ENCODE results near the gene TTC7B.
"Not testable (repeated sequence)": the region's sequence is repeated elsewhere in the genome, so short reads cannot be mapped to it uniquely, and the experiment has no call there.

The TTC7B gene

GRCh38 chr14:90815822-90816662 lies at the start of gene TTC7B:
Gene TTC7B, minus strand, starts transcription at chr14:90816430. Its CDS starts 135 bp downstream, at chr14:90816295.
- no peak for DNase-seq

GRCh38 chr14:90864741-90865140 lies 48.5 kb upstream of the TTC7B start:
- DNase-seq, result no peak

DNA sequence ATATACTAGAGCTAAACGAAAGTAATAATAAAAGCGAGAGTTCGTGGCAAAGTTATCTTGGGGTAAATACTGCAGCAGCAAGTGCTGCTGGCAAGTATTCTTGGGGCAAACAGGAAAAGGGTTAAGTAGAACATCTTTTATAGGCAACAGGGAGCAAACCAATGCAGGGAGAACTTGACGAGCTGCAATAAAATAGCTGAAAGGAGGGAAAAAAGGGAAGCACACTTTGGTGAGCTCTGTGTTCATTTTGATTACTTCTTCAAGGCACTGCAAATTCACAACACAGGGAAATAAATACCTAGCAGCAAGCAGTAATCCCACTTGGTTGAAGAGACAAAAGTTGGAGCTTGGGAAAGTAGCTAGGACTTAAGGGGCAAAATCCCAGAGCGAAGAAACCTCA lies 42.3 kb upstream of the TTC7B start:
- DNase-seq, result no peak

- no peak for DNase-seq
Measured at GRCh38 chr14:90857866-90858265, 41.6 kb upstream of the TTC7B start.

DNA sequence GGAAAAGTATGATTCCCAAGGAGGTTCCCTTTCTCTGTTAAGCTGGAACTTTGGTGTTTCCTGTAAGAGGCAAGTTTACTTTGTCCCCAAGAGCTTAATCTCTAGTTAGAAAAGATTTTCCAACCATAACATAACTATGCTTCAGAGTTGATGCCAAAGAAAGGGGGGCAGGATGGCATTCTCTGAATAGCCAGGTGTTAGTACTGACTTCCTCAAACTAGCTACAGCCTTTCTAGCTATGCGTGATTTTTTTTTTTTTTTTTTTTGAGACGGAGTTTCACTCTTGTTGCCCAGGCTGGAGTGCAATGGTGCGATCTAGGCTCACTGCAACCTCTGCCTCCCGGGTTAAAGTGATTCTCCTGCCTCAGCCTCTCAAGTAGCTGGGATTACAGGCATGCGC lies 39.9 kb upstream of the TTC7B start:
- not testable (repeated sequence) for DNase-seq

DNA sequence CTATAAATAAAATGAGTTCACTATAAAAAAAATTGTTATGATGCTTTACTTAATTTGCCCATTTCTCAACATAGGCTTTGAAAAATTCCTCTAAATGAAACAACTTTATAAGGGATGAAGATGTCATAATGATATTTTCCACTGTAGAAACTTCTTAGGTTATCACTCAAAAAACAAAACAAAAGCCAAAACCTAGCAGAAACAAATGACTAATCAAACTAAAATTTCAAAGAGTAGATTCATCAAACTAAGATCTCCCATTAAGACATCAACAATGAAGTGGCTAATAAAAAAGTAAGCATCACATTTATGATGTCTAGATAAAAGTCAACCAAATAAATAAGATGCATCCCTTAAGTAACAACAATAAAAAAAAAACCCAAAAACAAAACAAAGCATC lies 36.9 kb upstream of the TTC7B start:
- DNase-seq, result no peak

GRCh38 chr14:90851327-90852036 lies 35.3 kb upstream of the TTC7B start:
- DNase-seq, result no peak

- no peak for DNase-seq
Measured at GRCh38 chr14:90850487-90850886, 34.3 kb upstream of the TTC7B start.

GRCh38 chr14:90849787-90850444 lies 33.7 kb upstream of the TTC7B start:
- no peak for DNase-seq

DNA sequence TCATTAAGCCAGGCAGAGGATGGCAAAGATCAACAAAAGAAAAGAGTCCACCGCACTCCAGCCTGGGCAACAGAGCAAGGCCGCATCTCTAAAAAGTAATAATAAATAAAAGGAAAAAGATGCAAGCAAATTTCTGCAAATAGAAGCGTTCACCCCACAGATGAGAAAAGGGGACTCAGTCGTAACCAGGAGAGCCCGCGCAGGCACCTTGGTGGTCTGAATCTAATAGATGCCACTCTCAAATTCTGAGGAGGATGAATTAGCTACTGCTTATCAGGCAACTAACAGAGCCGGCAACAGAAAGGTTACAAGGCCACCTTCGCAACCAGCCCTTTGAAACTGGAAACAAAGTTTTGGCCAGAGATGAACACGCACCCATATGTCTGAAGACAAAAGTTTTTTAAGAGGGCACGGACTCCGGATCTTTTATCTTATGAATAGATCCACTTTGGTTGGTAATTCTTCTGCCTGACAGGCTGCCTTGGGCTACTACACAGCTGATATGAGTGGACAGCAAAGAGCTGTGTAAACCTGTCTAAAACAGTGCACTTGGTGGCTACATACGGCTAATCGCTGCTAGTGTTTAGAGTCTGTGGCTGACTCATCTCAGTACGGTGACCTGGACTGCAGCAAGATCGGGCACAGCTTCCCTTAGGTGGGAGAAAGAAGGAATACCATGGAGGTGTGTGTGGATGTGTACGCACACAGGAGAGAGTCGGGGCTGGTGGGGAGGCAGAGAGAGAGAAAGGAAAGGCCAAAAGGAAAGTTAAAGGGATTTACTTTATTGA lies 32.9 kb upstream of the TTC7B start:
- no peak for DNase-seq

DNA sequence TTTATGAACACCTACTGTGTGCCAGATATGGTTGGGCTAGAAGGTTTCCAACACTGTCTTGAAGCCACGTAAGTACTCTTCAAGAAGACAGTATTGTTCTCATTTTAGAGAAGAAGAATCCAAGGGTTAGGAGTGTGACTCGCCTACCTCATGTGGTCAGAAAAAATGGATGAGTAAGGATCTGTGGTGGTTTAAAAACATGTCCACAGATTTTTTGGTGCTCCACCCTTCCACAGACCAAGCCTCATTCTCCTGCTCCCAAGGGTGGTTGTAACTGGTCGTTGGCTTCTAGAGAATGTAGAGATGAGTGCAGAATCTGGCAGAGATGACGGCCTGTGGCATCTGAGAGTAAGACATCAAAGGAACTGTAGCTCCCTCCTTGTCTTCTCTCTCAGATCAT lies 30.3 kb upstream of the TTC7B start:
- no peak for DNase-seq

DNA sequence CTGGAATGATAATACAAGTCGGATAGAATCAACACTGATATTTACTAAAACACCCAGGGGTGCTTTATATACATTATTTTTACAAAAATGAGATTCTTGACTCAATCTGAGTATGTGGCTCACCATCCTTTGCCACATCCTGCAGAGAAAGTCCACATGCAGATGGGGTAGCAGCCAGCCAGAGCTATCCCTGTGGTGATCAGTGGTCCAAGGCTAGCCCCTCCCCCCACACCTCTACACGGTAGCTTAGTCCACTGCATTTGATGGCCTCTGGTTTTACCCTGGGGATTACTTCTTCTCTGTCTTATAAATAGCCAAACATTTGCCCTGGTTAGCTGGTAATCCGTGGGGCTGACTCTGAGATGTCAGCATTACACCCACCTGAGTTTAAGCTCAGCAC lies 28.1 kb upstream of the TTC7B start:
- no peak for DNase-seq

- DNase-seq, result no peak
Measured at GRCh38 chr14:90842726-90843125, 26.5 kb upstream of the TTC7B start.

DNA sequence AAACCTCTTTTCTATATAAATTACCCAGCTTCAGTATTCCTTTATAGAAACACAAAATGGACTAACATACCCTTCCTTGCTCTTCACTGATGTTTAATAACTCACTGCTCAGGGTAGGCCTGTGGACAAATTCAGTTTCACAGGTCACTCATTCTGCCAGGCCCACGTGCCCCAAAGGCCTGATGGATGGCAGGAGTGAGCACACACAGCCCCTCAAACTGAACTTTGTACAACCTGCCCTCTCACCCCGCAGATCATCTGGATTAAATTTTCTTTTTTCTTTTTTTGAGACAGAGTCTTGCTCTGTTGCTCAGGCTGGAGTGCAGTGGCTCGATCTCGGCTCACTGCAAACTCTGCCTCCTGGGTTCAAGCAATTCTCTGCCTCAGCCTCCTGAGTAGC lies 24.4 kb upstream of the TTC7B start:
- DNase-seq, result not testable (repeated sequence)

- DNase-seq, result no peak
Measured at GRCh38 chr14:90839889-90840266, 23.6 kb upstream of the TTC7B start.

DNA sequence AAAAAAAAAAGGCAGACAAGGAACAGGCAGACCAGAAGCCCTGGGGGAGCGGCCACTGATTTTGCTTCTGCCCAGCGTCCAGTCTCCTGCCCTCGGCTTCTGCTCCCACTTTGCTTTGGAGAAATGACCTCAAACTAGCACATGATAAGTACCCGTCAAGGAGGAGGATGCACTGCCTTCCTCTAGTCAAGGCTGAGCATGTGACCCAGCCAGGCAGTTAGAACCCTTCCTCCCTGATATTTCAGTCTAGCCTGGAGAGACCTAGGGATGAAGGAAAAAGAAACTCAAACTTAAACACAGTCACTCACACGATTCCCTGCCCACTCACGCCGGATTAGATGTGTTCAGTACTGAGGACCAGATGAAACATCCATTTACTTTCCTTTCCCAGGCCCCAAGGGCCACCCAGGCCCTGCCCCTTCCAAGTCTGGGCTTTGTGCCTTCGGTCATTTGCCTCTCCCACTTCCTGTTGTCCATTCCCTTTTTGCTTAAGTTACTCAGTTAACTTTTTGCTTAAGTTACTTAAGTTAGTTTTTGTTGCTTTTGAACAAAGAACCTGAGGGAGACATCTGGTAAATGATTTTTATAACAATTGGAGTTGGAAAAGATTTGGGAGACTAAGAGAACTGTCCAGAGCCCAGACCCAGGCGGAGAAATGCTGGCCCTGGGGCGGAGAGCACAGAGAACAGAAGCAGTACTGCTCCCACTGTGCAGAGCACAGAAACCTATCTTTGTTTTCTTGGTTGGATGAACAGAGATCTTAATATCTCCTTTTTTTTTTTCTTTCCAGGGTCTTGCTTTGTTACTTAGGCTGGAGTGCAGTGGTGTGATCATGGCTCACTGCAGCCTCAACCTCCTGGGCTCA lies 23.0 kb upstream of the TTC7B start:
- no peak for DNase-seq

- not testable (repeated sequence) for DNase-seq
Measured at GRCh38 chr14:90838531-90838930, 22.3 kb upstream of the TTC7B start.

- no peak for DNase-seq
Measured at GRCh38 chr14:90837355-90837754, 21.1 kb upstream of the TTC7B start.

- no peak for DNase-seq
Measured at GRCh38 chr14:90836692-90837063, 20.4 kb upstream of the TTC7B start.

DNA sequence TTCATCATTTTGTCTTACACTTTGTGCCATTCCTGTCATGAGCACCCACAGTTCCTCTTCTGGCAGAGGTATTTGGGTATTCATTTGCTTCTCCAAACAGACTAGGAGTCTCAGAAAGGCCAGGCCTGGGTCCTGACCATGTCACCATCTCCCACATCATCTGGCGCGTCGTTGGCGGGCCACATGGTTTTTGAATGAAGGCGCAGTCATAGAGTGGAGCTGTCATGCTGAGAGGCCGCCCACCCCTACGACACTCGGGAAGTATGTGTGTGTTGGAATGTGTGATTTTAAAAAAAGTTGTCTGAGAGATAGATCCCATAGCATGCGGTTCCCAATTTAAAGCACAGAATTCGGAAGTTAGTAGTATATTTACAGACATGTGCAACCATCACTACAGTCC lies 15.6 kb upstream of the TTC7B start:
- DNase-seq, result no peak

GRCh38 chr14:90830931-90831701 lies 14.9 kb upstream of the TTC7B start:
- no peak for DNase-seq
